Vagina (tissue), 2 donors: Measurements from ENCODE around the gene LCN2.
"Not testable (repeated sequence)": the region's sequence is repeated elsewhere in the genome, so short reads cannot be mapped to it uniquely, and the experiment has no call there.

Experiments used
- POLR2A ChIP-seq, 2 donors: fragments of 450-650 bp; IDR thresholded peaks; one replicate each; pipeline ENCODE4 v1.6.1; 2017; ENCODE audit warnings: antibody characterized with exemption in 2 of 2, mild to moderate bottlenecking in 2 of 2, moderate library complexity in 2 of 2
- TF ChIP-seq, protein P1 (sequence below), 3 experiments: fragments of 450-650 bp in 2 of 3; fragments of 200-600 bp in 1 of 3; sonication (generic) in 1 of 3; IDR thresholded peaks; one replicate each; pipeline ENCODE4 v1.5.1; 2017 to 2019; ENCODE audit warnings: antibody characterized with exemption in 3 of 3, mild to moderate bottlenecking in 2 of 3, moderate library complexity in 2 of 3

DNA sequence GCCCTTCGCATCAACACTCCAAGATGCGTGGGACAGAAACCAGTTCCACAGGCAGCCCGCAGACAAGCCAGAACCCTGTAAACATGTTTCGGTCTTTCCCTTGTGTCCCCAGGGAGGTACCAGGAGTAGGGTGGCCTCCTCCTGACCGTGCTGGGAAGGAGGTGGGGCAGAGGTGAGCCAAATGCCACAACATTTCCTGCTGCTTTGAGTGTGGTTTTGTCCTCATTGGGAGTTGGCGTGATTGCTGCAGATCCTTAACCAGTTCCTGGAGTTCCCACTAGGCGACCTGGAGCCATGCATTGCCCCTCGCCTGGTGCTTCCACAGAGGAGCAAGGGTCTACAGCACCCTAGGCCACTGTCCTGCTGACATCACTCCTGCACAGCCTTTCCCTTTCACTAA, 13.7 kb upstream of the LCN2 start:
- TF ChIP-seq, protein P1, sequence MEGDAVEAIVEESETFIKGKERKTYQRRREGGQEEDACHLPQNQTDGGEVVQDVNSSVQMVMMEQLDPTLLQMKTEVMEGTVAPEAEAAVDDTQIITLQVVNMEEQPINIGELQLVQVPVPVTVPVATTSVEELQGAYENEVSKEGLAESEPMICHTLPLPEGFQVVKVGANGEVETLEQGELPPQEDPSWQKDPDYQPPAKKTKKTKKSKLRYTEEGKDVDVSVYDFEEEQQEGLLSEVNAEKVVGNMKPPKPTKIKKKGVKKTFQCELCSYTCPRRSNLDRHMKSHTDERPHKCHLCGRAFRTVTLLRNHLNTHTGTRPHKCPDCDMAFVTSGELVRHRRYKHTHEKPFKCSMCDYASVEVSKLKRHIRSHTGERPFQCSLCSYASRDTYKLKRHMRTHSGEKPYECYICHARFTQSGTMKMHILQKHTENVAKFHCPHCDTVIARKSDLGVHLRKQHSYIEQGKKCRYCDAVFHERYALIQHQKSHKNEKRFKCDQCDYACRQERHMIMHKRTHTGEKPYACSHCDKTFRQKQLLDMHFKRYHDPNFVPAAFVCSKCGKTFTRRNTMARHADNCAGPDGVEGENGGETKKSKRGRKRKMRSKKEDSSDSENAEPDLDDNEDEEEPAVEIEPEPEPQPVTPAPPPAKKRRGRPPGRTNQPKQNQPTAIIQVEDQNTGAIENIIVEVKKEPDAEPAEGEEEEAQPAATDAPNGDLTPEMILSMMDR (IDR thresholded peaks at IDR 0.05) = not testable (repeated sequence)
- not testable (repeated sequence) for TF ChIP-seq POLR2A (IDR thresholded peaks at IDR 0.05)
